Endothelial cell of umbilical vein (primary cell): Measurements from ENCODE around the gene GTPBP10. TPM values are rescaled to one million over a fixed set of nuclear protein-coding genes. Genes with fewer than 3 reads are reported as not detected.

ENCODE experiments used
- BruUV-seq: library from RNA; stranded (reverse); fragments of 400-500 nt; replicated peaks from 2 replicates; lab custom pipeline; 2021; lab: Mats Ljungman, UMichigan
- CTCF ChIA-PET: fragments of 300-600, 350-600 bp; sonication (Branson Sonifier 250); formaldehyde crosslinking; loops from one replicate; lab custom pipeline; 2021; ENCODE audit warnings: antibody characterized with exemption, inconsistent platforms; lab: Charles Lee
- POLR2A ChIA-PET: fragments of 300-600, 350-600 bp; sonication (Branson Sonifier 250); formaldehyde crosslinking; loops from one replicate; lab custom pipeline; 2021; ENCODE audit warnings: antibody characterized with exemption, inconsistent platforms; lab: Charles Lee
- DNase-seq: peaks from one replicate; pipeline ENCODE4 v3.0.0-alpha.2; 2011; ENCODE audit warnings: low read depth, low spot score
- FAIRE-seq: peaks from 2 replicates; lab custom pipeline; 2011; peaks lifted over from hg19 to GRCh38; lab: Jason Lieb, UNC
- H2AFZ ChIP-seq: 2 replicates; pipeline ENCODE4 v1.6.0; 2012; ENCODE audit warnings: low read depth, low read length, control low read depth, inconsistent platforms
- H3K27ac ChIP-seq: 2 replicates; pipeline ENCODE4 v1.5.1; 2011; ENCODE audit warnings: low read depth, mild to moderate bottlenecking, control low read depth, low read length, moderate library complexity; ENCODE audit not compliant: insufficient read depth
- H3K27me3 ChIP-seq, 2 experiments: 2 replicates each; pipeline versions ENCODE4 v1.6.0 to v1.6.1; 2011; ENCODE audit warnings: low read length in 2 of 2, mixed read lengths in 1 of 2; ENCODE audit not compliant: control insufficient read depth in 2 of 2, insufficient read depth in 2 of 2
- H3K36me3 ChIP-seq, 2 experiments: 2 replicates in 1 of 2; 3 replicates in 1 of 2; pipeline ENCODE4 v1.5.1; 2011; ENCODE audit warnings: low read length in 2 of 2, mild to moderate bottlenecking in 1 of 2, moderate library complexity in 1 of 2; ENCODE audit not compliant: control insufficient read depth in 2 of 2, insufficient read depth in 2 of 2; ENCODE audit errors: extremely low read depth in 1 of 2
- H3K4me1 ChIP-seq: 3 replicates; pipeline ENCODE4 v1.5.1; 2011; ENCODE audit warnings: mild to moderate bottlenecking, low read length; ENCODE audit not compliant: control insufficient read depth, insufficient read depth; ENCODE audit errors: extremely low read depth
- H3K4me2 ChIP-seq: 2 replicates; pipeline ENCODE4 v1.6.1; 2011; ENCODE audit warnings: low read length, control low read depth, mixed read lengths; ENCODE audit not compliant: insufficient read depth
- H3K4me3 ChIP-seq, 3 experiments: fragments of 200-600 bp in 1 of 3; sonication (generic), shearing (Covaris generic) in 1 of 3; replicated peaks in 1 of 3; 2 replicates each; pipeline ENCODE4 v1.5.1; 2011 to 2016; ENCODE audit warnings: control low read depth in 3 of 3, low read length in 3 of 3, mild to moderate bottlenecking in 2 of 3, inconsistent platforms in 1 of 3, low read depth in 1 of 3, moderate library complexity in 1 of 3; ENCODE audit not compliant: insufficient read depth in 1 of 3
- H3K79me2 ChIP-seq: 2 replicates; pipeline ENCODE4 v1.6.0; 2012; ENCODE audit warnings: low read length, inconsistent platforms; ENCODE audit not compliant: control insufficient read depth, insufficient read depth
- H3K9ac ChIP-seq: replicated peaks from 2 replicates; pipeline ENCODE3; 2011; ENCODE audit warnings: low read length, control low read depth; ENCODE audit not compliant: insufficient read depth; ENCODE audit errors: extremely low read depth
- H3K9me1 ChIP-seq: replicated peaks from 3 replicates; pipeline ENCODE4 v1.6.0; 2011; ENCODE audit warnings: mild to moderate bottlenecking, low read length; ENCODE audit not compliant: control insufficient read depth, insufficient read depth; ENCODE audit errors: extremely low read depth
- H3K9me3 ChIP-seq: replicated peaks from 2 replicates; pipeline ENCODE4 v1.5.1; 2012; ENCODE audit warnings: low read length, inconsistent platforms; ENCODE audit not compliant: control insufficient read depth, insufficient read depth
- H4K20me1 ChIP-seq: replicated peaks from 2 replicates; pipeline ENCODE3; 2011; ENCODE audit warnings: mild to moderate bottlenecking, low read length; ENCODE audit not compliant: control insufficient read depth, insufficient read depth; ENCODE audit errors: extremely low read depth
- CTCF ChIP-seq, 2 donors: IDR thresholded peaks; 1 replicate in 1 of 2; 2 replicates in 1 of 2; pipeline ENCODE4 v1.5.1; 2011; ENCODE audit warnings: low read length in 2 of 2, mild to moderate bottlenecking in 2 of 2, moderate library complexity in 2 of 2, control low read depth in 1 of 2, inconsistent platforms in 1 of 2, low read depth in 1 of 2; ENCODE audit not compliant: insufficient read depth in 1 of 2; ENCODE audit errors: extremely low read depth in 1 of 2
- FOS ChIP-seq: IDR thresholded peaks from 2 replicates; pipeline ENCODE4 v1.6.1; 2011; ENCODE audit warnings: mild to moderate bottlenecking, low read length, moderate library complexity, borderline replicate concordance; ENCODE audit not compliant: insufficient read depth
- GATA2 ChIP-seq: IDR thresholded peaks from 2 replicates; pipeline ENCODE4 v1.7.0; 2011; ENCODE audit warnings: low read depth, mild to moderate bottlenecking, moderate library complexity, mixed read lengths, low read length; ENCODE audit not compliant: insufficient read length, insufficient read depth
- MAX ChIP-seq: IDR thresholded peaks from 2 replicates; pipeline ENCODE4 v1.6.1; 2011; ENCODE audit not compliant: insufficient read depth, insufficient read length
- dilution Hi-C: fragments of 300-500 bp; cut with MboI; formaldehyde crosslinking; loops from one replicate; pipeline ENCODE4 v1.15.0; 2019; ENCODE audit warnings: low sequenced_read_pairs; ENCODE audit not compliant: extremely low pct_ligation_motif_present
- intact Hi-C: fragments of 100-400 bp; cut with micrococcal nuclease; formaldehyde crosslinking; loops from one replicate; pipeline ENCODE4 v1.10.0; 2022
- polyA plus RNA-seq, 4 experiments: library from polyadenylated mRNA; depleted of rRNA in 3 of 4; stranded (reverse) in 3 of 4; unstranded in 1 of 4; fragments of >200 nt; gene quantifications; 2 replicates each; pipeline versions ENCODE4 v1.2.1 to v1.2.3, GENCODE V29; 2011 to 2012; ENCODE audit warnings: missing spikeins in 1 of 4
- total RNA-seq: library from RNA; stranded (reverse); gene quantifications from 2 replicates; pipeline ENCODE4 v1.2.3, GENCODE V29; 2021

GTPBP10 gene
- total and polyA plus RNA-seq, 2 donors (not counting 3 experiments of a cell fraction or from before 2014, with no cell fraction given): 3.5 to 16.7 TPM

GRCh38 chr7:90412458-90413184 lies 66.1 kb downstream of the GTPBP10 start:
- Histone ChIP-seq H3K4me3 (no peak overlapping the region), H4K20me1 (peaks cover 12% of the 10 kb centered on the region), H3K36me3 (no peaks in the 10 kb centered on the region), H3K27me3 (peaks cover 4 to 13% of the 10 kb centered on the region in 2 experiments), H3K4me2 (no peak overlapping the region), H3K9me1 (no peaks in the 10 kb centered on the region), H3K79me2 (no peaks in the 10 kb centered on the region), H3K27ac (no peak overlapping the region), H3K4me1 (peaks cover 11% of the 10 kb centered on the region), H2AFZ (no peak overlapping the region), H3K9me3 (no peaks in the 10 kb centered on the region), H3K9ac (no peak overlapping the region)
- no TSS peak for BruUV-seq
- FAIRE-seq (no peak), DNase-seq (no peak)
- dilution Hi-C loops: no loop called here
- CTCF ChIA-PET: interaction anchor here (1.3 to 2.7 kb wide), 7 partner anchors 15 to 260 kb away, joined by 4 to 29 read pairs (median 9); partner anchors contain the start of genes GTPBP10 and STEAP1
- intact Hi-C loops: loop anchor here (1.0 to 5.0 kb wide), 3 partner anchors 100 to 245 kb away; no protein-coding TSS in a partner anchor
- TF ChIP-seq FOS (no peak), MAX (no peak), CTCF (IDR thresholded peaks at IDR 0.05; ENCODE audit: extremely low read depth in 1 of 2, insufficient read depth in 1 of 2, low read depth in 1 of 2, low read length in 2 of 2) (peak in 1 of 2 donors; percentile 31), GATA2 (no peak)
- POLR2A ChIA-PET: interaction anchor here (0.6 kb wide), 1 partner anchor 9 kb away, joined by 5 read pairs; no protein-coding TSS in a partner anchor
